ENCODE measurements around the gene TESK1.

GRCh38 chr9:35639631-35640030 is 34.6 kb downstream of the TESK1 start:
- no peak for TF ChIP-seq POLR2A (IDR thresholded peaks at IDR 0.05; ENCODE audit: low read length)
- no peak for TF ChIP-seq GATA1 (IDR thresholded peaks at IDR 0.05; ENCODE audit: low read depth, low read length)
